B cell (primary cell): Measurements from ENCODE around the gene ZNF326. TPM values are rescaled to one million over a fixed set of nuclear protein-coding genes. Genes with fewer than 3 reads are reported as not detected.

Experiments
- ATAC-seq: fragments of 200-7000 bp; cut with Tn5 transposase; one replicate; pipeline ENCODE4 v1.10.0; 2021; ENCODE audit warnings: low read depth, mild to moderate bottlenecking, moderate number of reproducible peaks, moderate library complexity
- CTCF ChIA-PET: fragments of 350-600 bp; sonication (Branson Sonifier 250); formaldehyde crosslinking; loops from one replicate; lab custom pipeline; 2021; ENCODE audit warnings: antibody characterized with exemption, inconsistent platforms; lab: Charles Lee
- POLR2A ChIA-PET: fragments of 350-600 bp; sonication (Branson Sonifier 250); formaldehyde crosslinking; loops from one replicate; lab custom pipeline; 2021; ENCODE audit warnings: antibody characterized with exemption; lab: Charles Lee
- DNase-seq: peaks from one replicate; pipeline ENCODE4 v3.0.0; 2013
- H2AFZ ChIP-seq: 2 replicates; pipeline ENCODE4 v1.6.1; 2012; ENCODE audit warnings: mild to moderate bottlenecking, low read depth, low read length; ENCODE audit not compliant: insufficient read depth, poor library complexity, severe bottlenecking
- H3K27ac ChIP-seq, 2 donors: 1 replicate in 1 of 2; 2 replicates in 1 of 2; pipeline ENCODE4 v1.5.1; 2012 to 2013; ENCODE audit warnings: low read length in 2 of 2, mild to moderate bottlenecking in 2 of 2, moderate library complexity in 1 of 2
- H3K27me3 ChIP-seq, 4 experiments: fragments of 200-600 bp in 1 of 4; sonication (generic) in 1 of 4; replicated peaks in 1 of 4; 1 replicate in 2 of 4; 2 replicates in 2 of 4; pipeline versions ENCODE4 v1.6.1 to v1.7.0; 2013 to 2016; ENCODE audit warnings: low read length in 3 of 4, mild to moderate bottlenecking in 2 of 4, mixed read lengths in 1 of 4, moderate library complexity in 1 of 4; ENCODE audit not compliant: insufficient read depth in 4 of 4, control insufficient read depth in 3 of 4; ENCODE audit errors: control extremely low read depth in 1 of 4
- H3K36me3 ChIP-seq, 2 experiments: replicated peaks in 1 of 2; 1 replicate in 1 of 2; 2 replicates in 1 of 2; pipeline versions ENCODE4 v1.6.1 to v1.7.1; 2013; ENCODE audit warnings: low read length in 1 of 2; ENCODE audit not compliant: insufficient read depth in 2 of 2, control insufficient read depth in 1 of 2; ENCODE audit errors: control extremely low read depth in 1 of 2, extremely low read depth in 1 of 2
- H3K4me1 ChIP-seq, 2 donors: fragments of 200-600 bp in 1 of 2; sonication (generic) in 1 of 2; 1 replicate in 1 of 2; 2 replicates in 1 of 2; pipeline versions ENCODE4 v1.5.1 to v1.6.1; 2013 to 2017; ENCODE audit warnings: low read length in 2 of 2; ENCODE audit not compliant: control insufficient read depth in 2 of 2, insufficient read depth in 2 of 2
- H3K4me2 ChIP-seq: replicated peaks from 2 replicates; pipeline ENCODE3; 2012; ENCODE audit warnings: mild to moderate bottlenecking, low read depth, low read length; ENCODE audit not compliant: poor library complexity, severe bottlenecking
- H3K4me3 ChIP-seq, 5 experiments: fragments of 200-600 bp in 1 of 5; sonication (generic) in 1 of 5; 1 replicate in 3 of 5; 2 replicates in 2 of 5; pipeline versions ENCODE4 v1.5.1 to v1.7.0; 2011 to 2016; ENCODE audit warnings: low read length in 4 of 5, mild to moderate bottlenecking in 4 of 5, low read depth in 2 of 5, control low read depth in 1 of 5, moderate library complexity in 1 of 5; ENCODE audit not compliant: insufficient read depth in 1 of 5; ENCODE audit errors: control extremely low read depth in 1 of 5, extremely low read depth in 1 of 5
- H3K79me2 ChIP-seq: fragments of 200-600 bp; sonication (generic); one replicate; pipeline ENCODE4 v1.6.0; 2016; ENCODE audit warnings: low read length; ENCODE audit not compliant: control insufficient read depth, insufficient read depth
- H3K9ac ChIP-seq: fragments of 200-600 bp; sonication (generic); 2 replicates; pipeline ENCODE4 v1.6.1; 2017; ENCODE audit warnings: mild to moderate bottlenecking, low read length, moderate library complexity
- H3K9me3 ChIP-seq, 3 donors: one replicate each; pipeline versions ENCODE4 v1.6.1 to v1.7.1; 2013; ENCODE audit warnings: low read length in 2 of 3; ENCODE audit not compliant: control insufficient read depth in 2 of 3, insufficient read depth in 1 of 3; ENCODE audit errors: control extremely low read depth in 1 of 3
- H4K20me1 ChIP-seq: 2 replicates; pipeline ENCODE4 v1.6.0; 2012; ENCODE audit warnings: mild to moderate bottlenecking, low read length; ENCODE audit not compliant: insufficient read depth, control insufficient read depth, poor library complexity, severe bottlenecking
- H3K27ac Mint-ChIP-seq: one replicate; pipeline ENCODE4 v1.8.0; 2021; ENCODE audit warnings: mixed read lengths
- H3K27me3 Mint-ChIP-seq: one replicate; pipeline ENCODE4 v1.8.0; 2021; ENCODE audit warnings: mixed read lengths
- H3K4me1 Mint-ChIP-seq: one replicate; pipeline ENCODE4 v1.8.0; 2021; ENCODE audit warnings: mixed read lengths
- H3K4me3 Mint-ChIP-seq: one replicate; pipeline ENCODE4 v1.8.0; 2021; ENCODE audit warnings: mixed read lengths
- H3K9me3 Mint-ChIP-seq: one replicate; pipeline ENCODE4 v1.8.0; 2022; ENCODE audit warnings: mixed read lengths; ENCODE audit not compliant: insufficient read depth
- CTCF ChIP-seq: fragments of 200-600 bp; IDR thresholded peaks from one replicate; pipeline ENCODE4 v1.8.0; 2022; ENCODE audit warnings: antibody characterized with exemption, mild to moderate bottlenecking
- EZH2 ChIP-seq: IDR thresholded peaks from 2 replicates; pipeline ENCODE4 v1.6.1; 2012; ENCODE audit warnings: borderline replicate concordance, low read depth, mild to moderate bottlenecking, moderate library complexity, low read length; ENCODE audit not compliant: insufficient read depth, poor library complexity, severe bottlenecking
- WGBS: methylation state at CpG from one replicate; pipeline ENCODE4 v1.1.5; 2013; ENCODE audit warnings: missing lambda C conversion rate; ENCODE audit not compliant: insufficient coverage; 5-methylcytosine and 5-hydroxymethylcytosine counted together
- intact Hi-C: fragments of 100-400 bp; cut with micrococcal nuclease; formaldehyde crosslinking; loops from one replicate; pipeline ENCODE4 v1.10.0; 2022
- polyA plus RNA-seq: library from polyadenylated mRNA; depleted of rRNA; stranded (reverse); fragments of >200 nt; gene quantifications from 2 replicates; pipeline ENCODE4 v1.2.3, GENCODE V29; 2012
- total RNA-seq, 2 donors: library from RNA; stranded (reverse); fragments of 120-200 nt in 1 of 2; gene quantifications; 1 replicate in 1 of 2; 2 replicates in 1 of 2; pipeline versions ENCODE4 v1.2.3 to v1.2.4, GENCODE V29; 2013 to 2022

The ZNF326 gene
- total and polyA plus RNA-seq, 2 donors (not counting 1 experiment from before 2014, with no cell fraction given), result 6.1 to 34.1 TPM

DNA sequence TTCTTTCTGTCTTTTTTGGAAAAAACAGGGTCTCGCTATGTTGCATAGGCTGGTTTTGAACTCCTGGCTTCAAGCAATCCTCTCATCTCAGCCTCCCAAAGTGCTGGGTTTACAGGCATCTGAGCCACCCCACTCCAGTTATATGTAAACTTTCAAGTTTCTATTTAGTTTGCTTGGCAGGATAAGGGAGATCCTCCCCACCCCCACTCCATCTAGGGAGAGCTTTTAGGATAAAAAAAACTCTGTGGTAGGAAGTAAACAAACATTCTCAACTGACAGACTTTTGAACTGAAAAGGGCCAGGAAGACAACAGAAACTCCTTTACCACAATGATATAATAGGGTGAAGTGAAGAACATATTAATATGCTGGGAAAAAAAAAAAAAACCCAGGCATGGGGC is 41.0 kb upstream of the ZNF326 start:
- H2AFZ ChIP-seq, result no peak overlapping the region
- H3K27me3 Mint-ChIP-seq, result no peaks in the 10 kb centered on the region
- no peak overlapping the region for H3K4me3 Mint-ChIP-seq
- CTCF ChIA-PET, result interaction anchor here (1.2 kb wide), 1 partner anchor 149 kb away, joined by 3 read pairs; no protein-coding TSS in a partner anchor
- H3K4me1 ChIP-seq, result peaks cover 3 to 8% of the 10 kb centered on the region in 2 donors
- no peaks in the 10 kb centered on the region for H3K79me2 ChIP-seq
- POLR2A ChIA-PET, result no interaction called here
- no peaks in the 10 kb centered on the region for H4K20me1 ChIP-seq
- TF ChIP-seq EZH2, result no peak
- TF ChIP-seq CTCF, result no peak
- no peak overlapping the region for H3K27ac Mint-ChIP-seq
- H3K9me3 ChIP-seq, result no peaks in the 10 kb centered on the region
- WGBS, result 100% methylated on average over 1 of the region's 1 CpG
- no peak overlapping the region for H3K4me3 ChIP-seq
- DNase-seq (no peak), ATAC-seq (no peak)
- no peaks in the 10 kb centered on the region for H3K9me3 Mint-ChIP-seq
- intact Hi-C loops, result loop anchor here (1.0 kb wide), 1 partner anchor 150 kb away; no protein-coding TSS in a partner anchor
- H3K4me2 ChIP-seq, result no peak overlapping the region
- H3K27ac ChIP-seq, result no peak overlapping the region
- H3K9ac ChIP-seq, result no peak overlapping the region
- H3K4me1 Mint-ChIP-seq, result peaks cover 13% of the 10 kb centered on the region
- no peaks in the 10 kb centered on the region for H3K36me3 ChIP-seq
- no peaks in the 10 kb centered on the region for H3K27me3 ChIP-seq

GRCh38 chr1:89954401-89954800 is 40.5 kb upstream of the ZNF326 start:
- intact Hi-C loops, result no loop called here
- no peaks in the 10 kb centered on the region for H3K79me2 ChIP-seq
- no CpG with 5 or more reads among the region's 1 CpG for WGBS
- no peaks in the 10 kb centered on the region for H4K20me1 ChIP-seq
- Mint-ChIP-seq H3K4me1 (peaks cover 13% of the 10 kb centered on the region), H3K27me3 (no peaks in the 10 kb centered on the region), H3K27ac (no peak overlapping the region), H3K4me3 (no peak overlapping the region), H3K9me3 (no peaks in the 10 kb centered on the region)
- H3K36me3 ChIP-seq, result no peaks in the 10 kb centered on the region
- POLR2A ChIA-PET, result no interaction called here
- H3K9ac ChIP-seq, result no peak overlapping the region
- ATAC-seq (no peak), DNase-seq (no peak)
- no peaks in the 10 kb centered on the region for H3K9me3 ChIP-seq
- H3K4me3 ChIP-seq, result no peak overlapping the region
- no peak overlapping the region for H3K27ac ChIP-seq
- TF ChIP-seq CTCF (no peak), EZH2 (no peak)
- CTCF ChIA-PET, result no interaction called here
- no peak overlapping the region for H3K4me2 ChIP-seq
- H2AFZ ChIP-seq, result no peak overlapping the region
- H3K27me3 ChIP-seq, result no peaks in the 10 kb centered on the region
- peaks cover 3 to 8% of the 10 kb centered on the region in 2 donors for H3K4me1 ChIP-seq
